ENCODE data around the gene PROSER3. TPM values are rescaled to one million over a fixed set of nuclear protein-coding genes. Genes with fewer than 3 reads are reported as not detected.

The PROSER3 gene
- total and polyA plus RNA-seq, 2 experiments from 2014 or later: 12.2 to 26.5 TPM

- 69% methylated on average over 9 of the region's 9 CpGs for WGBS (ENCODE audit: low lambda C conversion rate, missing lambda C conversion rate)
- Histone ChIP-seq H2AFZ (no peak overlapping the region), H3K4me2 (no peak overlapping the region), H3K4me1 (ENCODE audit: insufficient read depth) (peaks cover 10% of the 10 kb centered on the region), H4K20me1 (ENCODE audit: insufficient read depth, poor library complexity, severe bottlenecking) (no peaks in the 10 kb centered on the region), H3K27me3 (no peaks in the 10 kb centered on the region), H3K4me3 (no peak overlapping the region), H3K36me3 (replicated peaks; ENCODE audit: insufficient read depth, low read depth) (no peaks in the 10 kb centered on the region), H3K27ac (no peak overlapping the region), H3K9me2 (replicated peaks; ENCODE audit: insufficient read depth) (no peaks in the 10 kb centered on the region), H3K79me2 (peaks cover 4% of the 10 kb centered on the region), H3K9me3 (ENCODE audit: low read depth) (no peaks in the 10 kb centered on the region)
- no peak for DNase-seq (ENCODE audit: low spot score)
- TF ChIP-seq CTCF (IDR thresholded peaks at IDR 0.05; ENCODE audit: poor library complexity) (no peak), EZH2phosphoT487 (IDR thresholded peaks at IDR 0.05; ENCODE audit: low read depth, severe bottlenecking, unreplicated experiment) (no peak), EZH2 (IDR thresholded peaks at IDR 0.05; ENCODE audit: borderline replicate concordance) (no peak)
These were observed 15.2 kb downstream of the PROSER3 start for GRCh38 chr19:35773020-35773806.

- Histone ChIP-seq H3K36me3 (replicated peaks; ENCODE audit: insufficient read depth, low read depth) (no peaks in the 10 kb centered on the region), H4K20me1 (ENCODE audit: insufficient read depth, poor library complexity, severe bottlenecking) (no peaks in the 10 kb centered on the region), H3K9me2 (replicated peaks; ENCODE audit: insufficient read depth) (no peaks in the 10 kb centered on the region), H2AFZ (no peak overlapping the region), H3K4me2 (peak overlapping the region; percentile 67), H3K79me2 (peaks cover 4% of the 10 kb centered on the region), H3K27ac (no peak overlapping the region), H3K4me3 (no peak overlapping the region), H3K27me3 (no peaks in the 10 kb centered on the region), H3K9me3 (ENCODE audit: low read depth) (no peaks in the 10 kb centered on the region), H3K4me1 (ENCODE audit: insufficient read depth) (peaks cover 10% of the 10 kb centered on the region)
- TF ChIP-seq EZH2 (IDR thresholded peaks at IDR 0.05; ENCODE audit: borderline replicate concordance) (no peak), CTCF (IDR thresholded peaks at IDR 0.05; ENCODE audit: poor library complexity) (no peak), EZH2phosphoT487 (IDR thresholded peaks at IDR 0.05; ENCODE audit: low read depth, severe bottlenecking, unreplicated experiment) (no peak)
- WGBS (ENCODE audit: low lambda C conversion rate, missing lambda C conversion rate): 52% methylated on average over 16 of the region's 16 CpGs
- no peak for DNase-seq (ENCODE audit: low spot score)
These were observed 16.5 kb downstream of the PROSER3 start for GRCh38 chr19:35774274-35775045.

- peaks cover 4% of the 10 kb centered on the region for H3K79me2 ChIP-seq
- H3K9me3 ChIP-seq (ENCODE audit: low read depth): no peaks in the 10 kb centered on the region
- H2AFZ ChIP-seq: no peak overlapping the region
- no peaks in the 10 kb centered on the region for H3K9me2 ChIP-seq (replicated peaks; ENCODE audit: insufficient read depth)
- 26% methylated on average over 9 of the region's 9 CpGs for WGBS (ENCODE audit: low lambda C conversion rate, missing lambda C conversion rate)
- H3K27me3 ChIP-seq: no peaks in the 10 kb centered on the region
- no peak overlapping the region for H3K4me3 ChIP-seq
- no peaks in the 10 kb centered on the region for H4K20me1 ChIP-seq (ENCODE audit: insufficient read depth, poor library complexity, severe bottlenecking)
- H3K4me2 ChIP-seq: peak overlapping the region; percentile 67
- H3K27ac ChIP-seq: no peak overlapping the region
- no peak for DNase-seq (ENCODE audit: low spot score)
- peaks cover 10% of the 10 kb centered on the region for H3K4me1 ChIP-seq (ENCODE audit: insufficient read depth)
- no peak for TF ChIP-seq CTCF (IDR thresholded peaks at IDR 0.05; ENCODE audit: poor library complexity)
- no peak for TF ChIP-seq EZH2 (IDR thresholded peaks at IDR 0.05; ENCODE audit: borderline replicate concordance)
- TF ChIP-seq EZH2phosphoT487 (IDR thresholded peaks at IDR 0.05; ENCODE audit: low read depth, severe bottlenecking, unreplicated experiment): no peak
- no peaks in the 10 kb centered on the region for H3K36me3 ChIP-seq (replicated peaks; ENCODE audit: insufficient read depth, low read depth)
These were observed 17.0 kb downstream of the PROSER3 start for GRCh38 chr19:35775046-35775297.
